OCI-LY1 (cell line): ENCODE measurements around the gene TSR3.

ENCODE experiments used
- H2AFZ ChIP-seq: fragments of 200-600 bp; sonication (generic), shearing (Covaris generic); 2 replicates; pipeline ENCODE4 v1.6.0; 2014; ENCODE audit warnings: antibody characterized with exemption, mild to moderate bottlenecking, low read length
- H3F3A ChIP-seq: fragments of 200-600 bp; sonication (generic), shearing (Covaris generic); 2 replicates; pipeline ENCODE4 v1.6.0; 2014; ENCODE audit warnings: mild to moderate bottlenecking, antibody characterized with exemption, low read length, moderate library complexity; ENCODE audit not compliant: insufficient read depth
- H3K27ac ChIP-seq: fragments of 200-600 bp; sonication (generic); 2 replicates; pipeline ENCODE4 v1.5.1; 2014; ENCODE audit warnings: low read length, mixed run types, mild to moderate bottlenecking, low read depth; ENCODE audit not compliant: poor library complexity, severe bottlenecking
- H3K27me3 ChIP-seq: fragments of 200-600 bp; sonication (generic); 2 replicates; pipeline ENCODE4 v1.6.0; 2014; ENCODE audit warnings: antibody characterized with exemption, mild to moderate bottlenecking, low read length, moderate library complexity; ENCODE audit not compliant: insufficient read depth
- H3K36me3 ChIP-seq: fragments of 200-600 bp; sonication (generic); 2 replicates; pipeline ENCODE4 v1.6.1; 2014; ENCODE audit warnings: mild to moderate bottlenecking, antibody characterized with exemption, low read length, moderate library complexity, mixed read lengths; ENCODE audit not compliant: insufficient read depth
- H3K4me1 ChIP-seq: fragments of 200-600 bp; sonication (generic); 2 replicates; pipeline ENCODE4 v1.5.1; 2014; ENCODE audit warnings: mild to moderate bottlenecking, low read length, moderate library complexity; ENCODE audit not compliant: insufficient read depth, severe bottlenecking
- H3K4me2 ChIP-seq: fragments of 200-600 bp; sonication (generic), shearing (Covaris generic); 2 replicates; pipeline ENCODE4 v1.6.1; 2014; ENCODE audit warnings: low read length
- H3K4me3 ChIP-seq: fragments of 200-600 bp; sonication (generic); 2 replicates; pipeline ENCODE4 v1.5.1; 2014; ENCODE audit warnings: low read length, low read depth, mild to moderate bottlenecking, mixed read lengths; ENCODE audit not compliant: poor library complexity, severe bottlenecking
- H3K79me2 ChIP-seq: fragments of 200-600 bp; shearing (Covaris generic); 2 replicates; pipeline ENCODE4 v1.6.1; 2016; ENCODE audit warnings: mixed run types, low read length, mixed read lengths; ENCODE audit not compliant: insufficient read depth
- H3K9ac ChIP-seq: fragments of 200-600 bp; sonication (generic), shearing (Covaris generic); 2 replicates; pipeline ENCODE4 v1.6.1; 2014; ENCODE audit warnings: mild to moderate bottlenecking, low read length, mixed read lengths
- H3K9me2 ChIP-seq: fragments of 200-600 bp; sonication (generic), shearing (Covaris generic); 2 replicates; pipeline ENCODE4 v1.6.1; 2014; ENCODE audit warnings: low read depth, mild to moderate bottlenecking, low read length, mixed read lengths
- H3K9me3 ChIP-seq: fragments of 200-600 bp; shearing (Covaris generic); 2 replicates; pipeline ENCODE4 v1.6.1; 2014; ENCODE audit warnings: low read length, mixed read lengths
- H4K20me1 ChIP-seq: fragments of 200-600 bp; sonication (generic), shearing (Covaris generic); 2 replicates; pipeline ENCODE4 v1.6.0; 2016; ENCODE audit warnings: mild to moderate bottlenecking, low read length; ENCODE audit not compliant: insufficient read depth
- CTCF ChIP-seq: fragments of 200-600 bp; sonication (generic), shearing (Covaris generic); IDR thresholded peaks from 2 replicates; pipeline ENCODE4 v1.5.1; 2017; ENCODE audit warnings: mild to moderate bottlenecking, antibody characterized with exemption, low read length, moderate library complexity, mixed read lengths
- EZH2 ChIP-seq: fragments of 200-600 bp; sonication (generic), shearing (Covaris generic); IDR thresholded peaks from 2 replicates; pipeline ENCODE4 v1.8.0; 2017; ENCODE audit warnings: borderline replicate concordance, mixed run types, mild to moderate bottlenecking, antibody characterized with exemption, low read length, moderate library complexity, mixed read lengths

The TSR3 gene

GRCh38 chr16:1380195-1380594 lies 28.5 kb upstream of the TSR3 start:
- H4K20me1 ChIP-seq = no peaks in the 10 kb centered on the region
- no peak for TF ChIP-seq EZH2
- no peak for TF ChIP-seq CTCF
- no peaks in the 10 kb centered on the region for H3K9me2 ChIP-seq
- peaks cover 9% of the 10 kb centered on the region for H3K79me2 ChIP-seq
- H2AFZ ChIP-seq = no peak overlapping the region
- peaks cover 23% of the 10 kb centered on the region for H3K4me1 ChIP-seq
- H3K27me3 ChIP-seq = no peaks in the 10 kb centered on the region
- peak overlapping the region; percentile 86 for H3K4me3 ChIP-seq
- peaks cover 16% of the 10 kb centered on the region for H3K36me3 ChIP-seq
- H3K27ac ChIP-seq = no peak overlapping the region
- no peaks in the 10 kb centered on the region for H3K9me3 ChIP-seq
- peak overlapping the region; percentile 92 for H3K4me2 ChIP-seq
- no peaks in the 10 kb centered on the region for H3F3A ChIP-seq
- H3K9ac ChIP-seq = peak overlapping the region; percentile 42

- H4K20me1 ChIP-seq = no peaks in the 10 kb centered on the region
- H3K27me3 ChIP-seq = no peaks in the 10 kb centered on the region
- peaks cover 23% of the 10 kb centered on the region for H3K4me1 ChIP-seq
- H3K9ac ChIP-seq = peak overlapping the region; percentile 96
- peaks cover 9% of the 10 kb centered on the region for H3K79me2 ChIP-seq
- H3K4me3 ChIP-seq = peak overlapping the region; percentile 86
- TF ChIP-seq CTCF (peak; percentile 40; the same call in 1 of the 2 replicates), EZH2 (no peak)
- no peaks in the 10 kb centered on the region for H3F3A ChIP-seq
- H3K4me2 ChIP-seq = peak overlapping the region; percentile 92
- H3K36me3 ChIP-seq = peaks cover 16% of the 10 kb centered on the region
- H3K9me2 ChIP-seq = no peaks in the 10 kb centered on the region
- peak overlapping the region; percentile 42 for H3K27ac ChIP-seq
- H3K9me3 ChIP-seq = no peaks in the 10 kb centered on the region
- H2AFZ ChIP-seq = no peak overlapping the region
Measured at GRCh38 chr16:1379304-1380076, 27.8 kb upstream of the TSR3 start.

GRCh38 chr16:1378804-1379303 lies 27.2 kb upstream of the TSR3 start:
- TF ChIP-seq EZH2 (no peak), CTCF (no peak)
- peak overlapping the region; percentile 86 for H3K4me3 ChIP-seq
- H3K27me3 ChIP-seq = no peaks in the 10 kb centered on the region
- peaks cover 23% of the 10 kb centered on the region for H3K4me1 ChIP-seq
- peaks cover 9% of the 10 kb centered on the region for H3K79me2 ChIP-seq
- no peak overlapping the region for H2AFZ ChIP-seq
- H3F3A ChIP-seq = no peaks in the 10 kb centered on the region
- H3K9me2 ChIP-seq = no peaks in the 10 kb centered on the region
- peak overlapping the region; percentile 96 for H3K9ac ChIP-seq
- H4K20me1 ChIP-seq = no peaks in the 10 kb centered on the region
- H3K9me3 ChIP-seq = no peaks in the 10 kb centered on the region
- peak overlapping the region; percentile 42 for H3K27ac ChIP-seq
- H3K36me3 ChIP-seq = peaks cover 16% of the 10 kb centered on the region
- peak overlapping the region; percentile 92 for H3K4me2 ChIP-seq
